ENCODE data around the gene PFDN2.

Gene PFDN2

DNA sequence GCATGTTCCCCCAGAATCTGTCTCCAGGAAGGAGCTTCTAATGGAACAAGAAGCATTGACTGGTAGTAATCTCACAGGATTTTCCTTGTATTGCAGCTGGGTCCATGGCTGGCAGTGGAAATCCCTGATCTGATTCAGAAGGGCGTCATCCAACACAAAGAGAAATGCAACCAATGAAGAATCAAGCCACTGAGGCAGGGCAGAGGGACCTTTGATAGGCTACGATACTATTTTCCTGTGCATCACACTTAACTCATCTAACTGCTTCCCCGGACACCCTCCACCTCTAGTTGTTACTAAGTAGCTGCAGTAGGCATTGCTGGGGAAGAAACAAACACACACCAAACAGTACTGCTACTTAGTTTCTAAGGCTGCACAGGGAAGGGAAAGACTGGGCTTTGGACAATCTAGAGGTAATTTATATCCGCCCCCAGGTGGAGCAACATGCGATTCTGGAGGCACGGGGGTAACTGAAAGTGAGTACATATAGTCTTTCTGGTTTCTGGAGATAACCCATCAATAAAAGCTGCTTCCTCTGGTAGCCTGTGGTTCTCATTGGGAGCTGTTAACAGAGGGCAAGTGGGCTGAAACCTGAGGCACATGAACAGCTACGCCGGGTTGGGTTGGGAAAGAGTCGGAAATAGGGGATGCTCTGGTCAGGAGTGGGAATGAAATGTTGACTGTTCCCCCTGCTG is 40.6 kb upstream of the PFDN2 start:
- DNase-seq (ENCODE audit: low spot score) = no peak
- TF ChIP-seq, protein P1, sequence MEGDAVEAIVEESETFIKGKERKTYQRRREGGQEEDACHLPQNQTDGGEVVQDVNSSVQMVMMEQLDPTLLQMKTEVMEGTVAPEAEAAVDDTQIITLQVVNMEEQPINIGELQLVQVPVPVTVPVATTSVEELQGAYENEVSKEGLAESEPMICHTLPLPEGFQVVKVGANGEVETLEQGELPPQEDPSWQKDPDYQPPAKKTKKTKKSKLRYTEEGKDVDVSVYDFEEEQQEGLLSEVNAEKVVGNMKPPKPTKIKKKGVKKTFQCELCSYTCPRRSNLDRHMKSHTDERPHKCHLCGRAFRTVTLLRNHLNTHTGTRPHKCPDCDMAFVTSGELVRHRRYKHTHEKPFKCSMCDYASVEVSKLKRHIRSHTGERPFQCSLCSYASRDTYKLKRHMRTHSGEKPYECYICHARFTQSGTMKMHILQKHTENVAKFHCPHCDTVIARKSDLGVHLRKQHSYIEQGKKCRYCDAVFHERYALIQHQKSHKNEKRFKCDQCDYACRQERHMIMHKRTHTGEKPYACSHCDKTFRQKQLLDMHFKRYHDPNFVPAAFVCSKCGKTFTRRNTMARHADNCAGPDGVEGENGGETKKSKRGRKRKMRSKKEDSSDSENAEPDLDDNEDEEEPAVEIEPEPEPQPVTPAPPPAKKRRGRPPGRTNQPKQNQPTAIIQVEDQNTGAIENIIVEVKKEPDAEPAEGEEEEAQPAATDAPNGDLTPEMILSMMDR (IDR thresholded peaks at IDR 0.05) = no peak
- peak overlapping the region; percentile 80 to 88 for H3K27ac ChIP-seq
- H3K4me3 ChIP-seq = peak overlapping the region; percentile 93

DNA sequence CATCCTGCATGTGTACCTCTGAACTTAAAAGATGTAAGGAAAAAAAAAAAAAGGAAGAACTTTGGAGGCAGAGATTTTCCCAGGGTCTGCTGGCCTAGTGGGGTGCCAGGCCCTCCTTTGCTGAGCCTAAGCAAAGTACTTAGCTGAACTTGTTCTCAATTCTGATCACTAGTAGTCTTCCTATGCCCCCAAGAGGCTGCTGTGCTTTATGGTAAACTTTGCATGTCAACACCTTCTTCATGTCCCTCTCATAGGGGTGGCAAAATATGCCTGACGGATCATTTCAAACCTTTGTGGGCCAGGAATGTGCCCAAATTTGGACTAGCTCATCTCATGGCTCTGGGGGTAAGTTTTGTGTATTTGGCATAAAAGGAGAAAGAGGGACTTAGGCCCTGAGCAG is 40.0 kb upstream of the PFDN2 start:
- Histone ChIP-seq H3K4me3 (no peak overlapping the region), H3K27ac (no peak overlapping the region)
- TF ChIP-seq, protein P1 (IDR thresholded peaks at IDR 0.05) = no peak
- DNase-seq (ENCODE audit: low spot score) = no peak

DNA sequence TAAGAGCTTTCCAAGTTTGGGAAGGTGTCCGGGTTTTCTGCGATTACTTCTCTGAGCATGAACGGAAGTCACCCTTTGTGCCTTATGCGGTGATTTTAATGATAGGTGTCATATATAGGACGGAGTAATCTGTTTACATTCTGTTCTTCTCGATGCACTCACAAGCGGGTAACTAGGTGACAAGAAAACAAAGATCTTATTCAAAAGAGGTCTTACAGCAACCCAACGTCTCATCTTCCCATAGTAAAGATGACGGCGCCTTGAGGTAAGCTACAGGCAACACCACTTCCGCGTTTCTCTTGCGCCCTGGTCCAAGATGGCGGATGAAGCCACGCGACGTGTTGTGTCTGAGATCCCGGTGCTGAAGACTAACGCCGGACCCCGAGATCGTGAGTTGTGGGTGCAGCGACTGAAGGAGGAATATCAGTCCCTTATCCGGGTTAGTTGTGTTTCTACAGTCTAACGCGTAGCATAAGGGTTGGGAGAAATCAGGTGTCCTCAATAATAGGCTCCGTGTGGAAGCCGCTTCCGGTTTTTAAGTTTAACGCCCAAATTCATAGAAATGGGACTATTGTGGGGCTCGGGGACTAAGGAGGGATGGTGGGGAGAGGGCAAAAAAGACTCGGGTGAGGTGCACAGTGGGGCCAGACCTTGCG is 36.0 kb upstream of the PFDN2 start, which contains the start of gene UFC1:
Gene UFC1, plus strand, starts transcription at position 297 of the 656 bp plus-strand sequence. Its CDS starts 20 bp downstream, at position 317.
- H3K4me3 ChIP-seq = peak within 1 kb of the TSS; percentile 85
- peak within 1 kb of the TSS; percentile 89 to 92 for H3K27ac ChIP-seq
- TF ChIP-seq, protein P1 (IDR thresholded peaks at IDR 0.05) = no peak
- no peak for DNase-seq (ENCODE audit: low spot score)

- no peak for DNase-seq (ENCODE audit: low spot score)
- TF ChIP-seq, protein P1 (IDR thresholded peaks at IDR 0.05) = no peak
- Histone ChIP-seq H3K27ac (peak overlapping the region; percentile 89 to 92), H3K4me3 (peak overlapping the region; percentile 85)
These were observed 35.3 kb upstream of the PFDN2 start for GRCh38 chr1:161153176-161153575.

GRCh38 chr1:161145832-161146231 is 28.0 kb upstream of the PFDN2 start:
- Histone ChIP-seq H3K4me3 (no peak overlapping the region), H3K27ac (no peak overlapping the region)
- DNase-seq (ENCODE audit: low spot score) = no peak
- TF ChIP-seq, protein P1 (IDR thresholded peaks at IDR 0.05) = no peak

DNA sequence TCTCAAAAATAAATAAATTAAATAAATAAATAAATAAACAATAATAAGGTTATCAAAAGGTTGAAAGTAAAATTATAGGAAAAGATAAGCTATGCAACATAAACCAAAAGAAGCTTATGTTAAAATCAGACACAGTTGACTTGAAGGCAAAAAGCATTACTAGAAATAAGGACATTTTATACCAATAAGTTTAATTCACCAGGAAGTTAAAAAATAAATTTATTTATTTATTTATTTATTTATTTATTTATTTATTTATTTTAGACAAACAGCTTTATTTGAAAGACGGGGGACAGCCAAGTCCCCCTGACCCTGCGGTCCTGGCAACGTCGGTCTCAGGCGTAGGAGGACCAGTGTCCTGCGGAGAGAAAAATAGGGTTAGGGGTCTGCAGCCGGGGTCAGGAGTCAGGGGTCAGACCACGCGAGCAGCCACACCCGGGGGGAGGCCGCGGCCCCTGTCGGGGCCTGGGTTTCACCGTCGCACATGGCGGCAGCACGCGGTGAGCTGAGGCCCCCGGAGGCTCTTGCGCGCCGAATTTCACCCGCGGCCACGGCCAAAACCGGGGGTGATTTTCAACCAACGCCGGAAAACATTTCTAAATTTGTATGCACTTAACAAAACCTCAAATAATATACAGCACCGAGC is 23.0 kb upstream of the PFDN2 start:
- no peak for DNase-seq (ENCODE audit: low spot score)
- Histone ChIP-seq H3K4me3 (no peak overlapping the region), H3K27ac (no peak overlapping the region)
- TF ChIP-seq, protein P1 (IDR thresholded peaks at IDR 0.05) = no peak
